GM19324 (cell line): ENCODE data around the gene WNT2.

Experiments
- ATAC-seq: cut with Tn5 transposase; IDR thresholded peaks from one replicate; pipeline ENCODE4 v1.9.1; 2021; ENCODE audit warnings: mild to moderate bottlenecking, moderate library complexity; ENCODE audit not compliant: unreplicated experiment, low FRiP score

WNT2 gene

GRCh38 chr7:117322741-117323304 is at the start of gene WNT2:
WNT2 (minus strand) TSS chr7:117323058; CDS start chr7:117322989, 69 bp downstream.
- no peak for ATAC-seq

GRCh38 chr7:117372073-117372472 is 49.2 kb upstream of the WNT2 start:
- ATAC-seq: no peak

- ATAC-seq: no peak
Observed at GRCh38 chr7:117364339-117365080, 41.7 kb upstream of the WNT2 start.

- ATAC-seq: no peak
Observed at GRCh38 chr7:117362294-117362888, 39.5 kb upstream of the WNT2 start.

- no peak for ATAC-seq
Observed at GRCh38 chr7:117350027-117350426, 27.2 kb upstream of the WNT2 start.

GRCh38 chr7:117349570-117349969 is 26.7 kb upstream of the WNT2 start:
- ATAC-seq: no peak

GRCh38 chr7:117347962-117348672 is 25.3 kb upstream of the WNT2 start:
- peak; percentile 93 for ATAC-seq

- ATAC-seq: peak; percentile 48
Observed at GRCh38 chr7:117347480-117347879, 24.6 kb upstream of the WNT2 start.

- ATAC-seq: no peak
Observed at GRCh38 chr7:117346161-117346560, 23.3 kb upstream of the WNT2 start.

GRCh38 chr7:117338020-117338419 is 15.2 kb upstream of the WNT2 start:
- no peak for ATAC-seq

GRCh38 chr7:117333168-117333567 is 10.3 kb upstream of the WNT2 start:
- no peak for ATAC-seq

GRCh38 chr7:117332031-117332430 is 9.2 kb upstream of the WNT2 start:
- no peak for ATAC-seq

GRCh38 chr7:117325836-117326235 is 3.0 kb upstream of the WNT2 start:
- no peak for ATAC-seq

- ATAC-seq: no peak
Observed at GRCh38 chr7:117324960-117325359, 2.1 kb upstream of the WNT2 start.

- ATAC-seq: no peak
Observed at GRCh38 chr7:117323851-117324711, 1.2 kb upstream of the WNT2 start.

GRCh38 chr7:117323305-117323850 is 520 bp upstream of the WNT2 start:
- ATAC-seq: no peak

- no peak for ATAC-seq
Observed at GRCh38 chr7:117320523-117320922, 2.3 kb downstream of the WNT2 start.

- ATAC-seq: no peak
Observed at GRCh38 chr7:117319181-117319580, 3.7 kb downstream of the WNT2 start.

- no peak for ATAC-seq
Observed at GRCh38 chr7:117313582-117313981, 9.3 kb downstream of the WNT2 start.
